K562 (cell line): ENCODE data around the gene TADA2A. TPM values are rescaled to one million over a fixed set of nuclear protein-coding genes. Genes with fewer than 3 reads are reported as not detected.

ENCODE experiments used
- GABPB2 ChIP-seq: fragments of 250-450 bp; sonication (Bioruptor Pico); conservative IDR thresholded peaks from 2 replicates; pipeline ENCODE4 v1.5.1; 2021; ENCODE audit warnings: mild to moderate bottlenecking
- GTF2E2 ChIP-seq: fragments of 200-800 bp; sonication (Bioruptor generic); IDR thresholded peaks from 2 replicates; pipeline ENCODE4 v1.6.1; 2016; ENCODE audit warnings: missing genetic modification characterization, missing compliant biosample characterization
- KDM2B ChIP-seq: fragments of 250-450 bp; sonication (Bioruptor Pico); IDR thresholded peaks from 2 replicates; pipeline ENCODE4 v1.8.0; 2021; ENCODE audit warnings: mild to moderate bottlenecking, moderate library complexity
- KLF1 ChIP-seq: fragments of 450-650 bp; IDR thresholded peaks from 2 replicates; pipeline ENCODE4 v1.6.1; 2016; ENCODE audit warnings: missing genetic modification characterization, missing compliant biosample characterization
- LCOR ChIP-seq: sonication (generic); formaldehyde crosslinking; IDR thresholded peaks from 2 replicates; pipeline ENCODE4 v1.8.0; 2022; ENCODE audit warnings: mild to moderate bottlenecking, missing genetic modification reagents
- PHF20 ChIP-seq: fragments of 450-650 bp; IDR thresholded peaks from 2 replicates; pipeline ENCODE4 v1.6.1; 2018; ENCODE audit not compliant: partially characterized antibody
- SREBF1 ChIP-seq: fragments of 150-350 bp; IDR thresholded peaks from 2 replicates; pipeline ENCODE4 v1.6.1; 2014; ENCODE audit warnings: antibody characterized with exemption, low read depth, low read length, borderline replicate concordance
- ZNF717 ChIP-seq: fragments of 250-450 bp; sonication (Bioruptor Pico); IDR thresholded peaks from 2 replicates; pipeline ENCODE4 v1.5.0; 2021
- polyA plus RNA-seq, 8 experiments: library from polyadenylated mRNA; depleted of rRNA in 4 of 8; stranded (reverse) in 5 of 8; unstranded in 3 of 8; fragments of >200 nt; fragmentation: Nextera tagmentation in 2 of 8; fragmentation: Illumina TruSeq in 1 of 8; extraction: Ambion mirVana in 2 of 8; extraction: Trizol in 1 of 8; gene quantifications; 2 replicates each; pipeline versions ENCODE4 v1.2.1 to v1.2.3, GENCODE V29; 2011 to 2014; ENCODE audit warnings: inconsistent platforms in 1 of 8, missing spikeins in 1 of 8
- total RNA-seq, 7 experiments: library from RNA; depleted of rRNA in 6 of 7; stranded (reverse); fragments of >200 nt in 6 of 7; fragmentation: Illumina TruSeq in 2 of 7; extraction: Trizol in 2 of 7; gene quantifications; 2 replicates each; pipeline versions ENCODE4 v1.2.1 to v1.2.3, GENCODE V29; 2011 to 2021; ENCODE audit warnings: low replicate concordance in 1 of 7
- TF ChIP-seq, protein P1 (sequence below): fragments of 450-650 bp; IDR thresholded peaks from 2 replicates; pipeline ENCODE4 v1.6.1; 2016; ENCODE audit warnings: mild to moderate bottlenecking, moderate library complexity
- TF ChIP-seq, protein P2 (sequence below): sonication (generic); formaldehyde crosslinking; IDR thresholded peaks from 2 replicates; pipeline ENCODE4 v1.8.0; 2022; ENCODE audit warnings: missing genetic modification reagents, mild to moderate bottlenecking, borderline replicate concordance
- TF ChIP-seq, protein P3 (sequence below): fragments of 450-650 bp; IDR thresholded peaks from 2 replicates; pipeline ENCODE4 v1.6.1; 2016
- TF ChIP-seq, protein P4 (sequence below): fragments of 250-450 bp; sonication (Bioruptor Pico); IDR thresholded peaks from 2 replicates; pipeline ENCODE4 v1.6.1; 2021; ENCODE audit warnings: mild to moderate bottlenecking

The TADA2A gene
- total and polyA plus RNA-seq, 9 of the 15 experiments (the other 6 are each of a cell fraction or from before 2014, with no cell fraction given): 13.8 to 37.7 (median 25.0) TPM

DNA sequence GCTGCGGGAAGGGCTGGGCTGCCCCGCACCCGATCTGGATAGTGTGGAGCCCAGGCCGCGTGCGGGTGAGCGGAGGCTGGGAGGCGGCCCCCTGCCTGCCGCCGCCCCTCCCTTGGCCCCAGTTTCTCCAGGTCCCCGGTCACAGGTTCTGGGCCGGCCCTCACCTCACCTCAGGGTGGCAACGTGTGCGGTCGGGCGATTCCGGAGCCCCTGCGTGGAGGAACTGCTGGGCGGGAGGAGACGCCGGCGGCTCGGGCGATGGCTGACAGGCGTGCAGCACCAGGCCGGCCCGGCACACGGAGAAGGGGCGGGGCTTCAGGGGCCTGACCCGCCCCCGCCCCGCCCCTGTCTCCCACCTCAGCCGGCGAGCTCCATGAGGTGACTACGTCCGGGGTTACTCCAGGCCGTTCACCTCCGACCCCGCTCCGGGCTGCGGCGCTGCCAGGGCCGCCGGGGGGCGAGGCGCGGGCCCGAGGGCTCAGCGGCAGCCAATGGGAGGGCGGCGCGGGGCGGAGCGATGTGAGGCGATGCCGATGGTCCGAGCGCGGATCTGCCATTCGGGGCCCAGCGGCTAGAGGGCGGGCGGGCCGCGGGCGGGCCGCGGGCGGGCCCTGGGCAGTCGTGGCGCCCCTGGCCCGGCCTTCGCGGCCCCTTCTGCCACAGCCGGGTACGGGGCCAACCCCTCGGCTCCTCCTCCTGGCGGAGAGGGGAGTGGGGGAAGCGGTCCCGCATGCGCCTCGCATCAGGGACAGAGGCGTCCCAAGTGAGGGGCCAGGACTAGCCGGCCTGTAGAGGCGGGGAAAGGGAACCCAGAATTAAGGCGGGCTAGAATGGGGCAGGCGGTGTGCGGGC lies 47.6 kb upstream of the TADA2A start (continued):
- TF ChIP-seq, protein P1, sequence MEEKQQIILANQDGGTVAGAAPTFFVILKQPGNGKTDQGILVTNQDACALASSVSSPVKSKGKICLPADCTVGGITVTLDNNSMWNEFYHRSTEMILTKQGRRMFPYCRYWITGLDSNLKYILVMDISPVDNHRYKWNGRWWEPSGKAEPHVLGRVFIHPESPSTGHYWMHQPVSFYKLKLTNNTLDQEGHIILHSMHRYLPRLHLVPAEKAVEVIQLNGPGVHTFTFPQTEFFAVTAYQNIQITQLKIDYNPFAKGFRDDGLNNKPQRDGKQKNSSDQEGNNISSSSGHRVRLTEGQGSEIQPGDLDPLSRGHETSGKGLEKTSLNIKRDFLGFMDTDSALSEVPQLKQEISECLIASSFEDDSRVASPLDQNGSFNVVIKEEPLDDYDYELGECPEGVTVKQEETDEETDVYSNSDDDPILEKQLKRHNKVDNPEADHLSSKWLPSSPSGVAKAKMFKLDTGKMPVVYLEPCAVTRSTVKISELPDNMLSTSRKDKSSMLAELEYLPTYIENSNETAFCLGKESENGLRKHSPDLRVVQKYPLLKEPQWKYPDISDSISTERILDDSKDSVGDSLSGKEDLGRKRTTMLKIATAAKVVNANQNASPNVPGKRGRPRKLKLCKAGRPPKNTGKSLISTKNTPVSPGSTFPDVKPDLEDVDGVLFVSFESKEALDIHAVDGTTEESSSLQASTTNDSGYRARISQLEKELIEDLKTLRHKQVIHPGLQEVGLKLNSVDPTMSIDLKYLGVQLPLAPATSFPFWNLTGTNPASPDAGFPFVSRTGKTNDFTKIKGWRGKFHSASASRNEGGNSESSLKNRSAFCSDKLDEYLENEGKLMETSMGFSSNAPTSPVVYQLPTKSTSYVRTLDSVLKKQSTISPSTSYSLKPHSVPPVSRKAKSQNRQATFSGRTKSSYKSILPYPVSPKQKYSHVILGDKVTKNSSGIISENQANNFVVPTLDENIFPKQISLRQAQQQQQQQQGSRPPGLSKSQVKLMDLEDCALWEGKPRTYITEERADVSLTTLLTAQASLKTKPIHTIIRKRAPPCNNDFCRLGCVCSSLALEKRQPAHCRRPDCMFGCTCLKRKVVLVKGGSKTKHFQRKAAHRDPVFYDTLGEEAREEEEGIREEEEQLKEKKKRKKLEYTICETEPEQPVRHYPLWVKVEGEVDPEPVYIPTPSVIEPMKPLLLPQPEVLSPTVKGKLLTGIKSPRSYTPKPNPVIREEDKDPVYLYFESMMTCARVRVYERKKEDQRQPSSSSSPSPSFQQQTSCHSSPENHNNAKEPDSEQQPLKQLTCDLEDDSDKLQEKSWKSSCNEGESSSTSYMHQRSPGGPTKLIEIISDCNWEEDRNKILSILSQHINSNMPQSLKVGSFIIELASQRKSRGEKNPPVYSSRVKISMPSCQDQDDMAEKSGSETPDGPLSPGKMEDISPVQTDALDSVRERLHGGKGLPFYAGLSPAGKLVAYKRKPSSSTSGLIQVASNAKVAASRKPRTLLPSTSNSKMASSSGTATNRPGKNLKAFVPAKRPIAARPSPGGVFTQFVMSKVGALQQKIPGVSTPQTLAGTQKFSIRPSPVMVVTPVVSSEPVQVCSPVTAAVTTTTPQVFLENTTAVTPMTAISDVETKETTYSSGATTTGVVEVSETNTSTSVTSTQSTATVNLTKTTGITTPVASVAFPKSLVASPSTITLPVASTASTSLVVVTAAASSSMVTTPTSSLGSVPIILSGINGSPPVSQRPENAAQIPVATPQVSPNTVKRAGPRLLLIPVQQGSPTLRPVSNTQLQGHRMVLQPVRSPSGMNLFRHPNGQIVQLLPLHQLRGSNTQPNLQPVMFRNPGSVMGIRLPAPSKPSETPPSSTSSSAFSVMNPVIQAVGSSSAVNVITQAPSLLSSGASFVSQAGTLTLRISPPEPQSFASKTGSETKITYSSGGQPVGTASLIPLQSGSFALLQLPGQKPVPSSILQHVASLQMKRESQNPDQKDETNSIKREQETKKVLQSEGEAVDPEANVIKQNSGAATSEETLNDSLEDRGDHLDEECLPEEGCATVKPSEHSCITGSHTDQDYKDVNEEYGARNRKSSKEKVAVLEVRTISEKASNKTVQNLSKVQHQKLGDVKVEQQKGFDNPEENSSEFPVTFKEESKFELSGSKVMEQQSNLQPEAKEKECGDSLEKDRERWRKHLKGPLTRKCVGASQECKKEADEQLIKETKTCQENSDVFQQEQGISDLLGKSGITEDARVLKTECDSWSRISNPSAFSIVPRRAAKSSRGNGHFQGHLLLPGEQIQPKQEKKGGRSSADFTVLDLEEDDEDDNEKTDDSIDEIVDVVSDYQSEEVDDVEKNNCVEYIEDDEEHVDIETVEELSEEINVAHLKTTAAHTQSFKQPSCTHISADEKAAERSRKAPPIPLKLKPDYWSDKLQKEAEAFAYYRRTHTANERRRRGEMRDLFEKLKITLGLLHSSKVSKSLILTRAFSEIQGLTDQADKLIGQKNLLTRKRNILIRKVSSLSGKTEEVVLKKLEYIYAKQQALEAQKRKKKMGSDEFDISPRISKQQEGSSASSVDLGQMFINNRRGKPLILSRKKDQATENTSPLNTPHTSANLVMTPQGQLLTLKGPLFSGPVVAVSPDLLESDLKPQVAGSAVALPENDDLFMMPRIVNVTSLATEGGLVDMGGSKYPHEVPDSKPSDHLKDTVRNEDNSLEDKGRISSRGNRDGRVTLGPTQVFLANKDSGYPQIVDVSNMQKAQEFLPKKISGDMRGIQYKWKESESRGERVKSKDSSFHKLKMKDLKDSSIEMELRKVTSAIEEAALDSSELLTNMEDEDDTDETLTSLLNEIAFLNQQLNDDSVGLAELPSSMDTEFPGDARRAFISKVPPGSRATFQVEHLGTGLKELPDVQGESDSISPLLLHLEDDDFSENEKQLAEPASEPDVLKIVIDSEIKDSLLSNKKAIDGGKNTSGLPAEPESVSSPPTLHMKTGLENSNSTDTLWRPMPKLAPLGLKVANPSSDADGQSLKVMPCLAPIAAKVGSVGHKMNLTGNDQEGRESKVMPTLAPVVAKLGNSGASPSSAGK: no peak
- TF ChIP-seq, protein P2, sequence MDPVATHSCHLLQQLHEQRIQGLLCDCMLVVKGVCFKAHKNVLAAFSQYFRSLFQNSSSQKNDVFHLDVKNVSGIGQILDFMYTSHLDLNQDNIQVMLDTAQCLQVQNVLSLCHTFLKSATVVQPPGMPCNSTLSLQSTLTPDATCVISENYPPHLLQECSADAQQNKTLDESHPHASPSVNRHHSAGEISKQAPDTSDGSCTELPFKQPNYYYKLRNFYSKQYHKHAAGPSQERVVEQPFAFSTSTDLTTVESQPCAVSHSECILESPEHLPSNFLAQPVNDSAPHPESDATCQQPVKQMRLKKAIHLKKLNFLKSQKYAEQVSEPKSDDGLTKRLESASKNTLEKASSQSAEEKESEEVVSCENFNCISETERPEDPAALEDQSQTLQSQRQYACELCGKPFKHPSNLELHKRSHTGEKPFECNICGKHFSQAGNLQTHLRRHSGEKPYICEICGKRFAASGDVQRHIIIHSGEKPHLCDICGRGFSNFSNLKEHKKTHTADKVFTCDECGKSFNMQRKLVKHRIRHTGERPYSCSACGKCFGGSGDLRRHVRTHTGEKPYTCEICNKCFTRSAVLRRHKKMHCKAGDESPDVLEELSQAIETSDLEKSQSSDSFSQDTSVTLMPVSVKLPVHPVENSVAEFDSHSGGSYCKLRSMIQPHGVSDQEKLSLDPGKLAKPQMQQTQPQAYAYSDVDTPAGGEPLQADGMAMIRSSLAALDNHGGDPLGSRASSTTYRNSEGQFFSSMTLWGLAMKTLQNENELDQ (CRISPR knock-in tag): no peak
- TF ChIP-seq KDM2B (CRISPR knock-in tag) (no peak), SREBF1 (peak; percentile 87), PHF20 (no peak), LCOR (CRISPR knock-in tag) (no peak), KLF1 (tag) (no peak), ZNF717 (no peak), GABPB2 (CRISPR knock-in tag) (no peak), GTF2E2 (tag) (no peak)
- TF ChIP-seq, protein P3, sequence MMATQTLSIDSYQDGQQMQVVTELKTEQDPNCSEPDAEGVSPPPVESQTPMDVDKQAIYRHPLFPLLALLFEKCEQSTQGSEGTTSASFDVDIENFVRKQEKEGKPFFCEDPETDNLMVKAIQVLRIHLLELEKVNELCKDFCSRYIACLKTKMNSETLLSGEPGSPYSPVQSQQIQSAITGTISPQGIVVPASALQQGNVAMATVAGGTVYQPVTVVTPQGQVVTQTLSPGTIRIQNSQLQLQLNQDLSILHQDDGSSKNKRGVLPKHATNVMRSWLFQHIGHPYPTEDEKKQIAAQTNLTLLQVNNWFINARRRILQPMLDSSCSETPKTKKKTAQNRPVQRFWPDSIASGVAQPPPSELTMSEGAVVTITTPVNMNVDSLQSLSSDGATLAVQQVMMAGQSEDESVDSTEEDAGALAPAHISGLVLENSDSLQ: peak; percentile 75
- TF ChIP-seq, protein P4, sequence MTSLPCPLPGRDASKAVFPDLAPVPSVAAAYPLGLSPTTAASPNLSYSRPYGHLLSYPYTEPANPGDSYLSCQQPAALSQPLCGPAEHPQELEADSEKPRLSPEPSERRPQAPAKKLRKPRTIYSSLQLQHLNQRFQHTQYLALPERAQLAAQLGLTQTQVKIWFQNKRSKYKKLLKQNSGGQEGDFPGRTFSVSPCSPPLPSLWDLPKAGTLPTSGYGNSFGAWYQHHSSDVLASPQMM (CRISPR knock-in tag): no peak
